BLaER1 (cell line): ENCODE measurements around the gene TUBG1.
"Not testable (repeated sequence)": the region's sequence is repeated elsewhere in the genome, so short reads cannot be mapped to it uniquely, and the experiment has no call there.

ENCODE experiments used
- H3K27ac ChIP-seq: shearing (Covaris generic); formaldehyde crosslinking; 2 replicates; pipeline ENCODE4 v1.8.1; 2022
- H3K27me3 ChIP-seq: shearing (Covaris generic); formaldehyde crosslinking; 2 replicates; pipeline ENCODE4 v1.8.1; 2022
- H3K36me3 ChIP-seq: shearing (Covaris generic); formaldehyde crosslinking; 2 replicates; pipeline ENCODE4 v1.8.1; 2022
- H3K4me1 ChIP-seq: shearing (Covaris generic); formaldehyde crosslinking; 2 replicates; pipeline ENCODE4 v1.8.1; 2022
- H3K4me2 ChIP-seq: shearing (Covaris generic); formaldehyde crosslinking; 2 replicates; pipeline ENCODE4 v1.8.1; 2022
- H3K4me3 ChIP-seq: shearing (Covaris generic); formaldehyde crosslinking; 2 replicates; pipeline ENCODE4 v1.8.1; 2022
- H3K9ac ChIP-seq: shearing (Covaris generic); formaldehyde crosslinking; 2 replicates; pipeline ENCODE4 v1.8.1; 2022
- H3K9me3 ChIP-seq: shearing (Covaris generic); formaldehyde crosslinking; 2 replicates; pipeline ENCODE4 v1.8.1; 2022
- H4K20me1 ChIP-seq: shearing (Covaris generic); formaldehyde crosslinking; 2 replicates; pipeline ENCODE4 v1.8.1; 2022
- Cebpa-rat ChIP-seq: shearing (Covaris generic); IDR thresholded peaks from 2 replicates; pipeline ENCODE4 v1.8.1; 2022

TUBG1 gene

GRCh38 chr17:42603318-42603717 lies 6.2 kb upstream of the TUBG1 start:
- H3K36me3 ChIP-seq = peaks cover 16% of the 10 kb centered on the region
- H3K27me3 ChIP-seq = no peaks in the 10 kb centered on the region
- no peak overlapping the region for H3K27ac ChIP-seq
- H3K4me3 ChIP-seq = no peak overlapping the region
- no peaks in the 10 kb centered on the region for H3K9me3 ChIP-seq
- H3K9ac ChIP-seq = no peak overlapping the region
- no peak overlapping the region for H3K4me2 ChIP-seq
- peaks cover 93% of the 10 kb centered on the region for H4K20me1 ChIP-seq
- H3K4me1 ChIP-seq = peaks cover 52% of the 10 kb centered on the region
- no peak for TF ChIP-seq Cebpa-rat

- Histone ChIP-seq H3K27ac (0 out of 2 replicates have a peak overlapping the region, but pooled peaks have one; percentile 92), H3K4me2 (peak overlapping the region; percentile 93), H3K27me3 (no peaks in the 10 kb centered on the region), H3K36me3 (peaks cover 19% of the 10 kb centered on the region), H3K4me3 (peak overlapping the region; percentile 98), H3K4me1 (peaks cover 47% of the 10 kb centered on the region), H3K9me3 (no peaks in the 10 kb centered on the region), H4K20me1 (peaks cover 62% of the 10 kb centered on the region), H3K9ac (peak overlapping the region; percentile 95; the same call in 1 of the 2 replicates)
- TF ChIP-seq Cebpa-rat = no peak
Measured at GRCh38 chr17:42607769-42608168, 1.7 kb upstream of the TUBG1 start.

DNA sequence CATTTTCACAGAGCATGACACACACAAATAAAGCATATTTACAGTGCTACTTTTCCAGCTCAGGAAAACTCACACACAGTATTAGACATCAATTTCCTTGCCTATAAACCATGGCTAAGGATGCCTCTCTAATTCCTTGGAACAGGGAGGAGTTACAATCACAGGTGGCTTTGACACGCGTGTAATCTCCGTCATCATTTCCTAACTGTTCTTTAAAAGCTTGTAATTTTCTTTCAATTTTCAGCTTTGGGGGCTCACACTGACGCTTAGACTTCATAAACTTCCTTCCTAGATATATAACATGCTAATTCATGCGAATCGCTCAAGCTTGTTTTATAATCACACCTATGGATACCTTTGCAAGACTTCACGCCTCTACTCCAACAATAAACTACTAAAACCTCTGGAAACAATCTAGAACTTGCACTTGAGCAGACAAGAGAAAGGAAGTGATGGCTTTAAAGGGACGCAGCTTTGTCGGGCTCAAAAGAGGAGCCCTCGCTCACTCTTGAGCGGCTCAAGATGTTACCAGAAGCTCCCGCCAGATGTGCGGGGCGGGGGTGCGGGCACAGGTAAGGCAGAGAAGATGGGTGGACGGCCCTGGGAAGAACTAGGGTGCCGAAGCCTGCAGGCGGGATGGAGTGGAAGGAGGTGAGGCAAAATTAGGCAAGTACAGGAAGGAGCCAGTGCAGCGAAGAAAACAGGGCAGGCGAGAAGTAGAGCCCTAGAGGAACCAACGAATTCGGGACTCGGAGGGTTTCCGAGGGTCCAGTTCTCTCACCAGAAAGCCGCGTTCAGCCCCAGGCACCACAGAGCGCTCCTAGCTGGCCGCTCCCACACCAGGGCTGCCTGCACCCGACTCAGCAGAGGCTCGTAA lies 940 bp upstream of the TUBG1 start:
- Histone ChIP-seq H3K4me1 (peaks cover 41% of the 10 kb centered on the region), H3K27ac (peak overlapping the region; percentile 92), H3K9ac (peak overlapping the region; percentile 95), H3K4me3 (peak overlapping the region; percentile 98), H3K27me3 (no peaks in the 10 kb centered on the region), H3K4me2 (peak overlapping the region; percentile 93), H3K9me3 (no peaks in the 10 kb centered on the region), H4K20me1 (peaks cover 54% of the 10 kb centered on the region), H3K36me3 (peaks cover 26% of the 10 kb centered on the region)
- TF ChIP-seq Cebpa-rat = no peak

- peak overlapping the region; percentile 84 for H3K4me2 ChIP-seq
- H3K9me3 ChIP-seq, H3K27me3 ChIP-seq: not testable (repeated sequence)
- peak overlapping the region; percentile 94 for H3K9ac ChIP-seq
- peaks cover 38% of the 10 kb centered on the region for H3K4me1 ChIP-seq
- H4K20me1 ChIP-seq = peaks cover 39% of the 10 kb centered on the region
- peak overlapping the region; percentile 88 for H3K27ac ChIP-seq
- peaks cover 35% of the 10 kb centered on the region for H3K36me3 ChIP-seq
- H3K4me3 ChIP-seq = peak overlapping the region; percentile 98
Measured at GRCh38 chr17:42609814-42610801, 625 bp downstream of the TUBG1 start.

DNA sequence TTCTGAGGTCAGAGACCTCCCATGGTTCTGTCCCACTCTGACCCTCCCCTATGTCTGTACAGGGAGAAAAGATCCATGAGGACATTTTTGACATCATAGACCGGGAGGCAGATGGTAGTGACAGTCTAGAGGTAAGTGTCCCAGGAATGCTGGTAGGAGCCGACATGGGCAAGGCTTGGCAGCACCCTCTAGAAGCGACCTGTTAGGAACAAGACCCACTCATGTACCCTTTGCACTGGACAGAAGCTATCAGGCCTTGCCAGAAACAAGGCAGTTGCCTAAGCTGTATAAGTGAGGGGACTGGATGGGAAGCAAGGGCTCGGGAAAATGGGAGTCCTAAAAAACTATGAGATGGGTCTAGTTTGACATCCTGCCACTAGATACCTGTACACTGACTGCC lies 2.5 kb downstream of the TUBG1 start:
- peaks cover 46% of the 10 kb centered on the region for H3K36me3 ChIP-seq
- H4K20me1 ChIP-seq = peaks cover 20% of the 10 kb centered on the region
- H3K4me3 ChIP-seq = no peak overlapping the region
- no peak for TF ChIP-seq Cebpa-rat
- H3K27ac ChIP-seq = no peak overlapping the region
- no peak overlapping the region for H3K9ac ChIP-seq
- no peaks in the 10 kb centered on the region for H3K27me3 ChIP-seq
- peaks cover 32% of the 10 kb centered on the region for H3K4me1 ChIP-seq
- H3K4me2 ChIP-seq = no peak overlapping the region
- no peaks in the 10 kb centered on the region for H3K9me3 ChIP-seq

- H3K27ac ChIP-seq = no peak overlapping the region
- no peak overlapping the region for H3K4me3 ChIP-seq
- H3K9ac ChIP-seq = no peak overlapping the region
- H3K27me3 ChIP-seq = no peaks in the 10 kb centered on the region
- H3K36me3 ChIP-seq = peaks cover 46% of the 10 kb centered on the region
- peaks cover 36% of the 10 kb centered on the region for H3K4me1 ChIP-seq
- H3K9me3 ChIP-seq = no peaks in the 10 kb centered on the region
- TF ChIP-seq Cebpa-rat = no peak
- peaks cover 2% of the 10 kb centered on the region for H4K20me1 ChIP-seq
- H3K4me2 ChIP-seq = no peak overlapping the region
Measured at GRCh38 chr17:42613699-42614295, 4.3 kb downstream of the TUBG1 start.

GRCh38 chr17:42617956-42618431 lies 8.5 kb downstream of the TUBG1 start:
- no peak for TF ChIP-seq Cebpa-rat
- peak overlapping the region; percentile 84 for H3K4me2 ChIP-seq
- H3K9ac ChIP-seq = peak overlapping the region; percentile 64
- H3K4me1 ChIP-seq = peaks cover 47% of the 10 kb centered on the region
- no peaks in the 10 kb centered on the region for H3K9me3 ChIP-seq
- H3K36me3 ChIP-seq = peaks cover 32% of the 10 kb centered on the region
- H4K20me1 ChIP-seq = no peaks in the 10 kb centered on the region
- peak overlapping the region; percentile 36 for H3K4me3 ChIP-seq
- H3K27ac ChIP-seq = peak overlapping the region; percentile 79
- no peaks in the 10 kb centered on the region for H3K27me3 ChIP-seq

- Histone ChIP-seq H4K20me1 (no peaks in the 10 kb centered on the region), H3K4me1 (peaks cover 47% of the 10 kb centered on the region), H3K4me3 (peak overlapping the region; percentile 36), H3K36me3 (peaks cover 26% of the 10 kb centered on the region), H3K9me3 (no peaks in the 10 kb centered on the region), H3K9ac (peak overlapping the region; percentile 64), H3K27ac (peak overlapping the region; percentile 79), H3K27me3 (no peaks in the 10 kb centered on the region), H3K4me2 (peak overlapping the region; percentile 84)
- no peak for TF ChIP-seq Cebpa-rat
Measured at GRCh38 chr17:42618442-42619150, 9.1 kb downstream of the TUBG1 start.

DNA sequence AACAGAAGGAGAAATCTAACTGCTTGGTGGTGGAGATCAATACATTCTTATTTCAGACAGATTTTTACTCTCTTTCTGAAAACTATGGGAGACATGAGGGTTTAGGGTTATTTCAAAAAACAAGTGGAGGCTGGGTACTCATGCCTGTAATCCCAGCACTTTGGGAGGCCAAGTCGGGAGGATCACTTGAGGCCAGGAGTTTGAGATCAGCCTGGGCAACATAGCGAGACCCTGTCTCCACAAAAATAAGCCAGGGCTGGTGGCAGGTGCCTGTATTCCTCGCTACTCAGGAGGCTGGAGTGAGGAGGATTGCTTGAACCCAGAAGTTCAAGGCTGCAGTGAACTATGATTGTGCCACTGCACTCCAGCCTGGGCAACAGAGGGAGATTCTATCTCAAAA lies 12.5 kb downstream of the TUBG1 start:
- peaks cover 41% of the 10 kb centered on the region for H3K4me1 ChIP-seq
- H3K4me2 ChIP-seq, H3K9ac ChIP-seq, H4K20me1 ChIP-seq, H3K27me3 ChIP-seq, H3K4me3 ChIP-seq, H3K9me3 ChIP-seq, H3K36me3 ChIP-seq, H3K27ac ChIP-seq: not testable (repeated sequence)
